ENCODE results near the gene VTI1B. TPM values are rescaled to one million over a fixed set of nuclear protein-coding genes. Genes with fewer than 3 reads are reported as not detected.

VTI1B gene
- total RNA-seq, 1 donor from 2014 or later: 62.1 TPM

DNA sequence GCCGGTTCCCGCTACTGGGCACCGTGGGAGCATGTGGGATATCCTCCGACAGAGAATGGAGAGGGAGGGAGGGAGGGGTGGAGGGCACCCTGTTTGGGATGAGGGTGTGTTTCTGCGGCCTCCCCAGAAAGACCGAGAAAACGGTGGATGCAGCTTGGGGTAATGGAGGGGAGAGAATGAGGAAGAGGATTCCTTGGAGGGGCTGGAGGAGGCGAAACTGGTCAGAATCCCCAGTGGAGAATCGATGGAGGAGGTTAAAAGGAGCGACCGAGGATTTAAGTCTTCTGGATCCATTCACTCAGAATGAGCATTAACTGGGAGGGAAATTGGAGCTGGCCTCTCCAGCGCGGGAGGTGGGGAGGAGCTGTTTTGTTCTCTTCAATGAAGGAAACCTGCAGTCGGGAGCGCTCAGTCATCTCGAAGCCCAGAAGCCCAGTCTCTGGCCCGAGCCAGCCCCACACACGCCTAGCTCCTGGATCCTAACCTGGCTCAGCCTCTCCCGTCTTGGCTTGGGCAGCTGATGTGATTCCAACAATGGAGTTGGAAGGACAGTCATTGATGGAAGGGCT lies 54.1 kb downstream of the VTI1B start:
- Histone ChIP-seq H3K9me3 (no peaks in the 10 kb centered on the region), H3K4me3 (peak overlapping the region; percentile 61 to 75), H3K4me1 (peaks cover 29% of the 10 kb centered on the region), H3K27ac (peak overlapping the region; percentile 86), H3K36me3 (no peaks in the 10 kb centered on the region), H3K27me3 (no peaks in the 10 kb centered on the region)
- no peak for DNase-seq (ENCODE audit: extremely low spot score in 2 of 2)
- intact Hi-C loops (cut with DNase I): loop anchor here (5.0 kb wide), 1 partner anchor 47 kb away; no protein-coding TSS in a partner anchor
- TF ChIP-seq POLR2AphosphoS5 (IDR thresholded peaks at IDR 0.05; ENCODE audit: insufficient read depth in 1 of 2, low read depth in 1 of 2) (no peak), POLR2A (IDR thresholded peaks at IDR 0.05) (no peak)
- TF ChIP-seq, protein P1, sequence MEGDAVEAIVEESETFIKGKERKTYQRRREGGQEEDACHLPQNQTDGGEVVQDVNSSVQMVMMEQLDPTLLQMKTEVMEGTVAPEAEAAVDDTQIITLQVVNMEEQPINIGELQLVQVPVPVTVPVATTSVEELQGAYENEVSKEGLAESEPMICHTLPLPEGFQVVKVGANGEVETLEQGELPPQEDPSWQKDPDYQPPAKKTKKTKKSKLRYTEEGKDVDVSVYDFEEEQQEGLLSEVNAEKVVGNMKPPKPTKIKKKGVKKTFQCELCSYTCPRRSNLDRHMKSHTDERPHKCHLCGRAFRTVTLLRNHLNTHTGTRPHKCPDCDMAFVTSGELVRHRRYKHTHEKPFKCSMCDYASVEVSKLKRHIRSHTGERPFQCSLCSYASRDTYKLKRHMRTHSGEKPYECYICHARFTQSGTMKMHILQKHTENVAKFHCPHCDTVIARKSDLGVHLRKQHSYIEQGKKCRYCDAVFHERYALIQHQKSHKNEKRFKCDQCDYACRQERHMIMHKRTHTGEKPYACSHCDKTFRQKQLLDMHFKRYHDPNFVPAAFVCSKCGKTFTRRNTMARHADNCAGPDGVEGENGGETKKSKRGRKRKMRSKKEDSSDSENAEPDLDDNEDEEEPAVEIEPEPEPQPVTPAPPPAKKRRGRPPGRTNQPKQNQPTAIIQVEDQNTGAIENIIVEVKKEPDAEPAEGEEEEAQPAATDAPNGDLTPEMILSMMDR (IDR thresholded peaks at IDR 0.05): no peak

DNA sequence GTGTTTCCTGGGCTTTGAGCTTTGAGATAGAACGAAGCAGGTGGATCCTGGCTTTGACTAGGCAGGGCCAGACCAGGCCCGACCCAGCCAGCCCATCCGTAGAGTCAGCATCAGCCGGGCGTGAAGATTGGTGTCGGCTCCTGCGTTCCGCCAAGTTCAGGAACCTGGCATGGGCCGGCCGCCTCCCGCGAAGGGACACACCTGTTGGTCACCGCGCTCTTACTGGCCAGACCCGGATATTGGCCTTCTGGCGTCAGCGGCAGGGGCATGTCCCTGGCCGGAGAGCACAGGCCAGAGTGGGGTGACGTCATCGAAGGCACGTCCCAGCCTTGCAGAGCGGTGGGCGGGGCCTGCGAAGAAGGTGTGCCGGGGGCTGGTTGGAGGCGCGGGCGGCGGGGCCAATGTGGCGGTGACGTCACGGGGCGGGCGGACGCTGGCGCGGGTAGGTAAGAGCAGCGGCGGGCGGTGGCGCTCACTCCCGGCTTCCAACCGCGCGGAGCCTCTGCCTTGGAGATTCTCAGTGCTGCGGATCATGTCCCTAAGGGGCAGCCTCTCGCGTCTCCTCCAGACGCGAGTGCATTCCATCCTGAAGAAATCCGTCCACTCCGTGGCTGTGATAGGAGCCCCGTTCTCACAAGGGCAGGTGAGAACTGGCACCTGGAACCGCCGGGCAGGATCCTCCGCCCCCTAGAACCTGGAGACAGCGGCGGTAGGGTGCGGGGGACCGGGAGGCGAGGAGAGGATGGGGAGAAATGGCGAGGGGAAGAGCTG lies 54.8 kb downstream of the VTI1B start, which contains the start of gene ARG2:
Gene ARG2 (plus strand): TSS at position 475 of the 771 bp plus-strand sequence. CDS start 58 bp downstream, at position 533.
- Histone ChIP-seq H3K4me3 (peak within 1 kb of the TSS; percentile 61 to 75), H3K36me3 (no peaks in the 10 kb centered on the region), H3K9me3 (no peaks in the 10 kb centered on the region), H3K27ac (peak within 1 kb of the TSS; percentile 86), H3K27me3 (no peaks in the 10 kb centered on the region), H3K4me1 (peaks cover 29% of the 10 kb centered on the region)
- DNase-seq (ENCODE audit: extremely low spot score in 2 of 2): peak; percentile 97 to 99
- TF ChIP-seq POLR2AphosphoS5 (IDR thresholded peaks at IDR 0.05; ENCODE audit: insufficient read depth in 1 of 2, low read depth in 1 of 2) (peak; percentile 75 to 91), POLR2A (IDR thresholded peaks at IDR 0.05) (peak in 1 of 2 donors; percentile 63)
- TF ChIP-seq, protein P1 (IDR thresholded peaks at IDR 0.05): no peak
- intact Hi-C loops (cut with DNase I): loop anchor here (5.0 kb wide), 1 partner anchor 48 kb away; no protein-coding TSS in a partner anchor

DNA sequence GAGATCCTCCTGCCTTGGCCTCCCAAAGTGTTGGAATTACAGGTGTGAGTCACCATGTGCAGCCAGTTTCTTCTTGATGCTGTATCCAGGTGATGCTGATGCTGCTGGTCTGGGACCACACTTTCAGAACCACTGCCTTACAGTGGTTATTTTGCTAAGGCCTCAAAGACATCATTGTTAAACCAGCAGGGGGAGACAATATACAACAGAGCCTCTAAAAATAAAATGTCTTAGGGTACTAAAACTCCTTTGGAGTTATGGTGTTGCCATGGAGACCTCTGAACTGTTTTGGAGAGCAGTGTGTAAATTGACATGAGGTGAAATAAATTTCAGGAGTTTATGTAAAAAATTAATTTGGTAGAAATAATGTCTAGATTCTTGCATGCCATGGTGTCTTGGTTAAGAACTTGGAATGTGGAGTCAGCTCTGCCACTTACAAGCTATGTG lies 55.8 kb downstream of the VTI1B start:
- Histone ChIP-seq H3K4me3 (no peak overlapping the region), H3K27ac (peak overlapping the region; percentile 86), H3K36me3 (no peaks in the 10 kb centered on the region), H3K9me3 (no peaks in the 10 kb centered on the region), H3K4me1 (peaks cover 24% of the 10 kb centered on the region), H3K27me3 (no peaks in the 10 kb centered on the region)
- intact Hi-C loops (cut with DNase I): no loop called here
- DNase-seq (ENCODE audit: extremely low spot score in 2 of 2): no peak
- TF ChIP-seq POLR2AphosphoS5 (IDR thresholded peaks at IDR 0.05; ENCODE audit: insufficient read depth in 1 of 2, low read depth in 1 of 2) (peak in 1 of 2 donors; percentile 42), POLR2A (IDR thresholded peaks at IDR 0.05) (no peak)
- TF ChIP-seq, protein P1 (IDR thresholded peaks at IDR 0.05): peak; percentile 45 to 79 (median 56)

DNA sequence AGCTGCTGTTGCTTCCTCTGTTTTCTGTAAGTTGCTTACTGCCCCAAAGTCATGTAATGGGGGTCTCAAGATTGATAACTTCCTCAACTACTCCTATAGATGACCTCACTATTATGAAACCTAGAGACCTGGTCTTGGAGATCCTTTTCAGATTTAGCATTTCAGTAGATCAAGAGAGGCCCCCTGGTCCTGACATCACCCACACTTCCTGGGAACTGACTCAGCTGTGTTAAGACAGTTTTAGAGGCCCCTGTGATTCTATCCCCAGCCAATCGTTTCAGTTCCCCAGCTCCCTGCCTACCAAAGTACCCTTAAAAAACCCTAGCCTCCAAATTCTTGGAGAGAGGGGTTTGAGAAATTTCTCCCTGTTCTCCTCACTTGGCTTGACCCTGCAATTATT lies 63.9 kb downstream of the VTI1B start:
- Histone ChIP-seq H3K4me3 (no peak overlapping the region), H3K36me3 (no peaks in the 10 kb centered on the region), H3K27ac (no peak overlapping the region), H3K9me3 (no peaks in the 10 kb centered on the region), H3K4me1 (no peaks in the 10 kb centered on the region), H3K27me3 (no peaks in the 10 kb centered on the region)
- TF ChIP-seq, protein P1 (IDR thresholded peaks at IDR 0.05): no peak
- TF ChIP-seq POLR2A (IDR thresholded peaks at IDR 0.05) (no peak), POLR2AphosphoS5 (IDR thresholded peaks at IDR 0.05; ENCODE audit: insufficient read depth in 1 of 2, low read depth in 1 of 2) (no peak)
- intact Hi-C loops (cut with DNase I): no loop called here
- no peak for DNase-seq (ENCODE audit: extremely low spot score in 2 of 2)

Measured in vagina (tissue), 2 donors.